ENCODE results near the gene TEKTIP1. TPM values are rescaled to one million over a fixed set of nuclear protein-coding genes. Genes with fewer than 3 reads are reported as not detected.

Gene TEKTIP1
- total and polyA plus RNA-seq, 2 donors (not counting 1 experiment from before 2014, with no cell fraction given), result 6.3 to 17.3 TPM

- ChIA-PET CTCF (interaction anchor here (1.0 to 3.3 kb wide), 5 partner anchors 8 to 52 kb away, joined by 3 to 37 read pairs (median 6); partner anchors contain the start of gene GIPC3), POLR2A (interaction anchor here (0.6 to 1.1 kb wide), 2 partner anchors 22 to 165 kb away, joined by 5 to 6 read pairs; no protein-coding TSS in a partner anchor)
- TF ChIP-seq EZH2 (IDR thresholded peaks at IDR 0.05; ENCODE audit: borderline replicate concordance, insufficient read depth, low read depth, low read length, poor library complexity, severe bottlenecking) (no peak), CTCF (IDR thresholded peaks at IDR 0.05) (no peak)
- Mint-ChIP-seq H3K27me3 (no peaks in the 10 kb centered on the region), H3K4me3 (peak overlapping the region; percentile 99), H3K27ac (peak overlapping the region; percentile 94), H3K9me3 (ENCODE audit: insufficient read depth) (no peaks in the 10 kb centered on the region), H3K4me1 (peaks cover 51% of the 10 kb centered on the region)
- Histone ChIP-seq H4K20me1 (ENCODE audit: control insufficient read depth, insufficient read depth, low read length, poor library complexity, severe bottlenecking) (peaks cover 21% of the 10 kb centered on the region), H3K79me2 (ENCODE audit: control insufficient read depth, insufficient read depth, low read length) (peaks cover 50% of the 10 kb centered on the region), H3K9me3 (ENCODE audit: control extremely low read depth in 1 of 3, control insufficient read depth in 2 of 3, insufficient read depth in 1 of 3, low read length in 2 of 3) (no peaks in the 10 kb centered on the region), H3K36me3 (replicated peaks in 1 of 2; ENCODE audit: control extremely low read depth in 1 of 2, control insufficient read depth in 1 of 2, extremely low read depth in 1 of 2, insufficient read depth in 2 of 2, low read length in 1 of 2) (no peaks in the 10 kb centered on the region), H3K4me3 (ENCODE audit: control extremely low read depth in 1 of 5, extremely low read depth in 1 of 5, insufficient read depth in 1 of 5, low read depth in 2 of 5, low read length in 4 of 5) (peak overlapping the region; percentile 36 to 77 (median 72)), H3K27ac (ENCODE audit: low read length in 2 of 2) (peak overlapping the region in 1 of 2 donors; percentile 87), H2AFZ (ENCODE audit: insufficient read depth, low read depth, low read length, poor library complexity, severe bottlenecking) (peak overlapping the region; percentile 93), H3K4me1 (ENCODE audit: control insufficient read depth in 2 of 2, insufficient read depth in 2 of 2, low read length in 2 of 2) (peaks cover 46 to 65% of the 10 kb centered on the region in 2 donors), H3K27me3 (replicated peaks in 1 of 4; ENCODE audit: control extremely low read depth in 1 of 4, control insufficient read depth in 3 of 4, insufficient read depth in 4 of 4, low read length in 3 of 4) (no peaks in the 10 kb centered on the region), H3K4me2 (replicated peaks; ENCODE audit: low read depth, low read length, poor library complexity, severe bottlenecking) (peak overlapping the region; percentile 93), H3K9ac (ENCODE audit: low read length) (peak overlapping the region; percentile 72)
- 40% methylated on average over 9 of the region's 9 CpGs for WGBS (ENCODE audit: insufficient coverage)
- intact Hi-C loops (cut with micrococcal nuclease), result loop anchor here (5.0 kb wide), 2 partner anchors 51 to 206 kb away; partner anchors contain the start of genes APBA3, MRPL54 and TBXA2R
- DNase-seq, result no peak
- no peak for ATAC-seq (ENCODE audit: low read depth)
Measured at GRCh38 chr19:3556423-3556977, 17.5 kb downstream of the TEKTIP1 start.

GRCh38 chr19:3556978-3557460 lies 18.0 kb downstream of the TEKTIP1 start:
- Mint-ChIP-seq H3K4me1 (peaks cover 46% of the 10 kb centered on the region), H3K27ac (peak overlapping the region; percentile 94), H3K27me3 (no peaks in the 10 kb centered on the region), H3K4me3 (peak overlapping the region; percentile 99), H3K9me3 (ENCODE audit: insufficient read depth) (no peaks in the 10 kb centered on the region)
- H3K4me1 ChIP-seq (ENCODE audit: control insufficient read depth in 2 of 2, insufficient read depth in 2 of 2, low read length in 2 of 2), result peaks cover 46 to 65% of the 10 kb centered on the region in 2 donors
- ATAC-seq (ENCODE audit: low read depth) (peak; percentile 31), DNase-seq (peak; percentile 81)
- peaks cover 16% of the 10 kb centered on the region for H4K20me1 ChIP-seq (ENCODE audit: control insufficient read depth, insufficient read depth, low read length, poor library complexity, severe bottlenecking)
- ChIA-PET CTCF (interaction anchor here (1.0 to 3.3 kb wide), 5 partner anchors 8 to 52 kb away, joined by 3 to 37 read pairs (median 6); partner anchors contain the start of gene GIPC3), POLR2A (interaction anchor here (0.6 to 1.1 kb wide), 2 partner anchors 22 to 164 kb away, joined by 5 to 6 read pairs; no protein-coding TSS in a partner anchor)
- H3K27me3 ChIP-seq (replicated peaks in 1 of 4; ENCODE audit: control extremely low read depth in 1 of 4, control insufficient read depth in 3 of 4, insufficient read depth in 4 of 4, low read length in 3 of 4), result no peaks in the 10 kb centered on the region
- no peak for TF ChIP-seq CTCF (IDR thresholded peaks at IDR 0.05)
- no peak for TF ChIP-seq EZH2 (IDR thresholded peaks at IDR 0.05; ENCODE audit: borderline replicate concordance, insufficient read depth, low read depth, low read length, poor library complexity, severe bottlenecking)
- H2AFZ ChIP-seq (ENCODE audit: insufficient read depth, low read depth, low read length, poor library complexity, severe bottlenecking), result peak overlapping the region; percentile 93
- H3K27ac ChIP-seq (ENCODE audit: low read length in 2 of 2), result peak overlapping the region in 1 of 2 donors; percentile 87
- H3K36me3 ChIP-seq (replicated peaks in 1 of 2; ENCODE audit: control extremely low read depth in 1 of 2, control insufficient read depth in 1 of 2, extremely low read depth in 1 of 2, insufficient read depth in 2 of 2, low read length in 1 of 2), result no peaks in the 10 kb centered on the region
- peak overlapping the region; percentile 72 for H3K9ac ChIP-seq (ENCODE audit: low read length)
- peak overlapping the region; percentile 93 for H3K4me2 ChIP-seq (replicated peaks; ENCODE audit: low read depth, low read length, poor library complexity, severe bottlenecking)
- under 1% methylated on average over 60 of the region's 60 CpGs for WGBS (ENCODE audit: insufficient coverage)
- no peaks in the 10 kb centered on the region for H3K9me3 ChIP-seq (ENCODE audit: control extremely low read depth in 1 of 3, control insufficient read depth in 2 of 3, insufficient read depth in 1 of 3, low read length in 2 of 3)
- peak overlapping the region; percentile 36 to 77 (median 72) for H3K4me3 ChIP-seq (ENCODE audit: control extremely low read depth in 1 of 5, extremely low read depth in 1 of 5, insufficient read depth in 1 of 5, low read depth in 2 of 5, low read length in 4 of 5)
- peaks cover 46% of the 10 kb centered on the region for H3K79me2 ChIP-seq (ENCODE audit: control insufficient read depth, insufficient read depth, low read length)
- intact Hi-C loops (cut with micrococcal nuclease), result loop anchor here (1.0 to 5.0 kb wide), 4 partner anchors 15 to 205 kb away; partner anchors contain the start of genes APBA3, HMG20B, MRPL54 and TBXA2R

All from B cell (primary cell).